ENCODE data around the gene MAOB. TPM values are rescaled to one million over a fixed set of nuclear protein-coding genes. Genes with fewer than 3 reads are reported as not detected.

Gene MAOB
- total and polyA plus RNA-seq, 9 of the 15 experiments (the other 6 are each of a cell fraction or from before 2014, with no cell fraction given): 0.05 to 0.09 TPM; not detected in 7

GRCh38 chrX:43845776-43846175, 36.5 kb downstream of the MAOB start:
- no peaks in the 10 kb centered on the region for H3K9me3 ChIP-seq (replicated peaks; ENCODE audit: control insufficient read depth, insufficient read depth, low read depth, low read length)
- ATAC-seq (no peak), DNase-seq (ENCODE audit: extremely low read depth in 1 of 4, low spot score in 3 of 4) (no peak), FAIRE-seq (no peak)
- intact Hi-C loops (cut with micrococcal nuclease): no loop called here
- H3K27me3 ChIP-seq (ENCODE audit: control insufficient read depth in 2 of 2, insufficient read depth in 2 of 2, low read length in 2 of 2): no peaks in the 10 kb centered on the region
- no peaks in the 10 kb centered on the region for H4K20me1 ChIP-seq (replicated peaks; ENCODE audit: control insufficient read depth, insufficient read depth, low read length)
- 0% methylated on average over 2 of the region's 2 CpGs for WGBS (ENCODE audit: insufficient coverage, low coverage, missing lambda C conversion rate)
- BruUV-seq (replicated peaks): no TSS peak
- no peaks in the 10 kb centered on the region for H3K9me1 ChIP-seq (ENCODE audit: control insufficient read depth, insufficient read depth, low read length)
- no peaks in the 10 kb centered on the region for H3K79me2 ChIP-seq (ENCODE audit: control insufficient read depth, insufficient read depth, low read length)
- ChIA-PET POLR2A (no interaction called here), CTCF (ENCODE audit: low intra/inter-chr PET ratio) (no interaction called here)
- no peak overlapping the region for H2AFZ ChIP-seq (ENCODE audit: low read depth, low read length)
- H3K9ac ChIP-seq (ENCODE audit: insufficient read depth in 1 of 2, low read depth in 2 of 2, low read length in 2 of 2): no peak overlapping the region
- H3K4me1 ChIP-seq (replicated peaks in 1 of 2; ENCODE audit: control insufficient read depth in 2 of 2, insufficient read depth in 2 of 2, low read length in 2 of 2): no peaks in the 10 kb centered on the region
- no peak overlapping the region for H3K4me3 ChIP-seq
- H3K27ac ChIP-seq (ENCODE audit: extremely low read depth, low read depth, low read length): no peak overlapping the region
- no peaks in the 10 kb centered on the region for H3K36me3 ChIP-seq (ENCODE audit: control insufficient read depth, insufficient read depth, low read length)
- H3K4me2 ChIP-seq (ENCODE audit: insufficient read depth, low read length): no peak overlapping the region
- in situ Hi-C loops (cut with MboI): no loop called here
- no peak for TF ChIP-seq NRF1 (conservative IDR thresholded peaks at IDR 0.05 in 1 of 2, IDR thresholded peaks at IDR 0.05 in 1 of 2)
- no peak for TF ChIP-seq CREB3 (tag; conservative IDR thresholded peaks at IDR 0.05; ENCODE audit: low read depth)
- TF ChIP-seq ETV6 (IDR thresholded peaks at IDR 0.05; ENCODE audit: borderline replicate concordance in 1 of 2, low read depth in 2 of 2, low read length in 1 of 2): no peak
- no peak for TF ChIP-seq ETV6 (CRISPR knock-in tag; IDR thresholded peaks at IDR 0.05; ENCODE audit: borderline replicate concordance)
- TF ChIP-seq ZNF57 (CRISPR knock-in tag; IDR thresholded peaks at IDR 0.05): no peak
- no peak for TF ChIP-seq PKNOX1 (IDR thresholded peaks at IDR 0.05)
- no peak for TF ChIP-seq ARID1B (IDR thresholded peaks at IDR 0.05)
- no peak for TF ChIP-seq ZFP91 (CRISPR knock-in tag; IDR thresholded peaks at IDR 0.05)
- no peak for TF ChIP-seq HES1 (IDR thresholded peaks at IDR 0.05; ENCODE audit: low read depth)
- no peak for TF ChIP-seq ELK1 (CRISPR knock-in tag; IDR thresholded peaks at IDR 0.05)
- TF ChIP-seq SP1 (CRISPR knock-in tag; IDR thresholded peaks at IDR 0.05): no peak

All from K562 (cell line).